H1 (cell line): ENCODE measurements around the gene LRBA. TPM values are rescaled to one million over a fixed set of nuclear protein-coding genes. Genes with fewer than 3 reads are reported as not detected.

ENCODE experiments used
- CTBP2 ChIP-seq: IDR thresholded peaks from 2 replicates; pipeline ENCODE4 v1.7.0; 2011; ENCODE audit warnings: borderline replicate concordance, mild to moderate bottlenecking, moderate library complexity, mixed read lengths, low read length; ENCODE audit not compliant: insufficient read depth, insufficient read length
- KDM5A ChIP-seq: fragments of 200-600 bp; IDR thresholded peaks from 2 replicates; pipeline ENCODE4 v1.7.1; 2012; ENCODE audit warnings: mild to moderate bottlenecking, low read length, inconsistent platforms, mixed read lengths
- NRF1 ChIP-seq: IDR thresholded peaks from 2 replicates; pipeline ENCODE4 v1.6.1; 2011; ENCODE audit warnings: mild to moderate bottlenecking, low read depth, low read length, improper control_type of control experiment
- PHF8 ChIP-seq: fragments of 200-600 bp; sonication (generic); conservative IDR thresholded peaks from 2 replicates; pipeline ENCODE4 v1.7.1; 2012; ENCODE audit warnings: low read depth, mild to moderate bottlenecking, inconsistent platforms, low read length, moderate library complexity
- SP2 ChIP-seq: IDR thresholded peaks from 2 replicates; pipeline ENCODE4 v1.6.1; 2012; ENCODE audit warnings: mild to moderate bottlenecking, low read length, inconsistent platforms
- polyA plus RNA-seq, 7 experiments: library from polyadenylated mRNA; depleted of rRNA in 3 of 7; stranded (reverse) in 5 of 7; unstranded in 2 of 7; fragments of >200 nt in 5 of 7; fragments of 200-250 nt in 2 of 7; gene quantifications; 1 replicate in 5 of 7; 2 replicates in 1 of 7; 4 replicates in 1 of 7; pipeline versions ENCODE4 v1.2.1 to v1.2.3, GENCODE V29; 2011 to 2013; ENCODE audit warnings: missing spikeins in 2 of 7, mixed read lengths in 2 of 7
- total RNA-seq: library from RNA; stranded (reverse); fragmentation: NEBNext Ultra II Directional; extraction: Animal tissue kit (Norgen Biotek cat#: 25700); gene quantifications from 2 replicates; pipeline ENCODE4 v1.2.1, GENCODE V29; 2021

LRBA gene
- total and polyA plus RNA-seq, 2 of the 8 experiments (the other 6 are each of a cell fraction or from before 2014, with no cell fraction given), result 54.6 to 83.2 TPM

- TF ChIP-seq PHF8 (no peak), SP2 (no peak), NRF1 (no peak), CTBP2 (no peak), KDM5A (no peak)
- TF ChIP-seq, all 59 proteins: peak for 0
Measured at GRCh38 chr4:150961566-150961965, 53.5 kb downstream of the LRBA start (continued).
